PC-9 (cell line): ENCODE data around the gene SNCB. TPM values are rescaled to one million over a fixed set of nuclear protein-coding genes. Genes with fewer than 3 reads are reported as not detected.

ENCODE experiments used
- BruUV-seq: library from RNA; stranded (reverse); fragments of 400-500 nt; replicated peaks from 2 replicates; lab custom pipeline; 2021; lab: Mats Ljungman, UMichigan
- CTCF ChIA-PET: fragments of 300-600 bp; sonication (Branson Sonifier 250); formaldehyde crosslinking; loops from one replicate; lab custom pipeline; 2022; ENCODE audit warnings: antibody characterized with exemption; lab: Charles Lee
- POLR2A ChIA-PET: fragments of 300-600 bp; sonication (Branson Sonifier 250); formaldehyde crosslinking; loops from one replicate; lab custom pipeline; 2022; ENCODE audit warnings: antibody characterized with exemption; ENCODE audit not compliant: unreplicated experiment; lab: Charles Lee
- DNase-seq, 2 experiments: peaks; one replicate each; pipeline versions ENCODE4 v3.0.0 to v3.0.0-alpha.2; 2015 to 2022; ENCODE audit warnings: mixed read lengths in 1 of 2
- H2AFZ ChIP-seq: fragments of 200-600 bp; sonication (generic); 2 replicates; pipeline ENCODE4 v1.8.1; 2017; ENCODE audit warnings: antibody characterized with exemption
- H3F3A ChIP-seq: fragments of 200-600 bp; sonication (generic); 2 replicates; pipeline ENCODE4 v1.8.1; 2017; ENCODE audit warnings: antibody characterized with exemption, mild to moderate bottlenecking, low read depth; ENCODE audit not compliant: insufficient read depth
- H3K27ac ChIP-seq: fragments of 200-600 bp; sonication (generic); 2 replicates; pipeline ENCODE4 v1.6.1; 2016; ENCODE audit warnings: mixed run types
- H3K27me3 ChIP-seq: fragments of 200-600 bp; sonication (generic); 2 replicates; pipeline ENCODE4 v1.6.1; 2016; ENCODE audit warnings: low read depth, mixed run types; ENCODE audit not compliant: insufficient read depth
- H3K36me3 ChIP-seq: fragments of 200-600 bp; sonication (generic); 2 replicates; pipeline ENCODE4 v1.6.1; 2016; ENCODE audit warnings: low read depth, mixed run types
- H3K4me1 ChIP-seq: fragments of 200-600 bp; sonication (generic); replicated peaks from 2 replicates; pipeline ENCODE4 v1.6.1; 2016; ENCODE audit warnings: mixed run types; ENCODE audit not compliant: insufficient read depth
- H3K4me2 ChIP-seq: fragments of 200-600 bp; sonication (generic); 2 replicates; pipeline ENCODE4 v1.6.1; 2017; ENCODE audit warnings: mixed run types
- H3K4me3 ChIP-seq: fragments of 200-600 bp; sonication (generic); 2 replicates; pipeline ENCODE4 v1.6.1; 2016; ENCODE audit warnings: mixed run types
- H3K79me2 ChIP-seq: fragments of 200-600 bp; sonication (generic); 2 replicates; pipeline ENCODE4 v1.6.1; 2017; ENCODE audit warnings: low read depth, mixed run types
- H3K9me2 ChIP-seq: fragments of 200-600 bp; sonication (generic); 2 replicates; pipeline ENCODE4 v1.8.1; 2017; ENCODE audit warnings: mild to moderate bottlenecking; ENCODE audit not compliant: insufficient read depth
- H3K9me3 ChIP-seq: fragments of 200-600 bp; sonication (generic); 2 replicates; pipeline ENCODE4 v1.8.1; 2016; ENCODE audit warnings: low read depth; ENCODE audit not compliant: insufficient read depth
- H4K20me1 ChIP-seq: fragments of 200-600 bp; sonication (generic); 2 replicates; pipeline ENCODE4 v1.8.1; 2017; ENCODE audit not compliant: insufficient read depth
- CTCF ChIP-seq: fragments of 200-600 bp; sonication (generic); conservative IDR thresholded peaks from 2 replicates; pipeline ENCODE4 v1.6.1; 2017; ENCODE audit warnings: mixed run types, antibody characterized with exemption, mild to moderate bottlenecking, moderate library complexity
- EZH2 ChIP-seq: fragments of 200-600 bp; sonication (generic); IDR thresholded peaks from 2 replicates; pipeline ENCODE4 v1.8.0; 2017; ENCODE audit warnings: antibody characterized with exemption, low read depth
- intact Hi-C: fragments of 100-400 bp; cut with micrococcal nuclease; formaldehyde crosslinking; loops from one replicate; pipeline ENCODE4 v1.10.0; 2022; ENCODE audit not compliant: unreplicated experiment
- total RNA-seq: library from RNA; stranded (reverse); gene quantifications from 2 replicates; pipeline ENCODE4 v1.2.3, GENCODE V29; 2021

SNCB gene
- total RNA-seq, 1 experiment from 2014 or later: not detected

GRCh38 chr5:176654856-176655255 lies 24.5 kb upstream of the SNCB start:
- Histone ChIP-seq H3K9me3 (no peaks in the 10 kb centered on the region), H3K36me3 (no peaks in the 10 kb centered on the region), H4K20me1 (peaks cover 8% of the 10 kb centered on the region; the same call in 1 of the 2 replicates), H3K9me2 (no peaks in the 10 kb centered on the region), H3K27me3 (no peaks in the 10 kb centered on the region), H3K4me1 (no peaks in the 10 kb centered on the region), H3K79me2 (peaks cover 11% of the 10 kb centered on the region; the same call in 1 of the 2 replicates), H3K4me3 (no peak overlapping the region), H3F3A (peaks cover 5% of the 10 kb centered on the region; the same call in 1 of the 2 replicates), H3K27ac (no peak overlapping the region), H2AFZ (no peak overlapping the region), H3K4me2 (no peak overlapping the region)
- BruUV-seq: no TSS peak
- ChIA-PET CTCF (no interaction called here), POLR2A (no interaction called here)
- intact Hi-C loops: no loop called here
- TF ChIP-seq EZH2 (no peak), CTCF (no peak)
- DNase-seq: no peak

GRCh38 chr5:176653401-176654385 lies 23.4 kb upstream of the SNCB start:
- Histone ChIP-seq H3F3A (0 out of 2 replicates have a peak, but pooled peaks cover 5% of the 10 kb centered on the region), H3K9me2 (no peaks in the 10 kb centered on the region), H3K4me3 (no peak overlapping the region), H3K4me1 (peaks cover 3% of the 10 kb centered on the region), H2AFZ (no peak overlapping the region), H3K27ac (no peak overlapping the region), H3K27me3 (no peaks in the 10 kb centered on the region), H3K36me3 (no peaks in the 10 kb centered on the region), H3K4me2 (no peak overlapping the region), H4K20me1 (peaks cover 15% of the 10 kb centered on the region; the same call in 1 of the 2 replicates), H3K9me3 (no peaks in the 10 kb centered on the region), H3K79me2 (peaks cover 22% of the 10 kb centered on the region)
- CTCF ChIA-PET: no interaction called here
- no TSS peak for BruUV-seq
- TF ChIP-seq EZH2 (no peak), CTCF (no peak)
- intact Hi-C loops: no loop called here
- POLR2A ChIA-PET: no interaction called here
- no peak for DNase-seq

- H3K27me3 ChIP-seq: no peaks in the 10 kb centered on the region
- no peak overlapping the region for H3K4me3 ChIP-seq
- H3F3A ChIP-seq: no peaks in the 10 kb centered on the region; the same call in 1 of the 2 replicates
- ChIA-PET CTCF (no interaction called here), POLR2A (no interaction called here)
- DNase-seq: no peak
- H3K79me2 ChIP-seq: peaks cover 34% of the 10 kb centered on the region
- no peaks in the 10 kb centered on the region for H3K9me3 ChIP-seq
- no TSS peak for BruUV-seq
- H3K27ac ChIP-seq: no peak overlapping the region
- H4K20me1 ChIP-seq: peaks cover 20% of the 10 kb centered on the region; the same call in 1 of the 2 replicates
- no peaks in the 10 kb centered on the region for H3K36me3 ChIP-seq
- TF ChIP-seq CTCF: no peak
- TF ChIP-seq EZH2: no peak
- no peak overlapping the region for H3K4me2 ChIP-seq
- no peak overlapping the region for H2AFZ ChIP-seq
- H3K4me1 ChIP-seq: peaks cover 11% of the 10 kb centered on the region
- H3K9me2 ChIP-seq: no peaks in the 10 kb centered on the region
- intact Hi-C loops: no loop called here
Measured at GRCh38 chr5:176652136-176652535, 21.8 kb upstream of the SNCB start.
